ENCODE results near the gene CAPNS1. TPM values are rescaled to one million over a fixed set of nuclear protein-coding genes. Genes with fewer than 3 reads are reported as not detected.
"Not testable (repeated sequence)": the region's sequence is repeated elsewhere in the genome, so short reads cannot be mapped to it uniquely, and the experiment has no call there.

CAPNS1 gene
- total RNA-seq, 1 donor from 2014 or later = 383 TPM

DNA sequence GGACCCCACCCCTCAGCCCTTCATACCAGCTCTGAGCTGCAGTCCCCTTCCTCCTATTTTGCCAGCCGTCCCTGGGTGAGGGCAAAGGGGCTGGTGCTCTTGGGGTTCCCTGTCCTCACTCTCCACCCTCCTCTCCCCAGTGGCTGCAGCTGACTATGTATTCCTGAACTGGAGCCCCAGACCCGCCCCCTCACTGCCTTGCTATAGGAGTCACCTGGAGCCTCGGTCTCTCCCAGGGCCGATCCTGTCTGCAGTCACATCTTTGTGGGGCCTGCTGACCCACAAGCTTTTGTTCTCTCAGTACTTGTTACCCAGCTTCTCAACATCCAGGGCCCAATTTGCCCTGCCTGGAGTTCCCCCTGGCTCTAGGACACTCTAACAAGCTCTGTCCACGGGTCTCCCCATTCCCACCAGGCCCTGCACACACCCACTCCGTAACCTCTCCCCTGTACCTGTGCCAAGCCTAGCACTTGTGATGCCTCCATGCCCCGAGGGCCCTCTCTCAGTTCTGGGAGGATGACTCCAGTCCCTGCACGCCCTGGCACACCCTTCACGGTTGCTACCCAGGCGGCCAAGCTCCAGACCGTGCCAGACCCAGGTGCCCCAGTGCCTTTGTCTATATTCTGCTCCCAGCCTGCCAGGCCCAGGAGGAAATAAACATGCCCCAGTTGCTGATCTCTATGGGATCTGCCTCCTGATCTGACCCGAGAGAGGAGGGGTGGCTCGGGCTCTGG is 10.0 kb downstream of the CAPNS1 start:
- no peak for DNase-seq (ENCODE audit: low read depth in 2 of 2)

DNA sequence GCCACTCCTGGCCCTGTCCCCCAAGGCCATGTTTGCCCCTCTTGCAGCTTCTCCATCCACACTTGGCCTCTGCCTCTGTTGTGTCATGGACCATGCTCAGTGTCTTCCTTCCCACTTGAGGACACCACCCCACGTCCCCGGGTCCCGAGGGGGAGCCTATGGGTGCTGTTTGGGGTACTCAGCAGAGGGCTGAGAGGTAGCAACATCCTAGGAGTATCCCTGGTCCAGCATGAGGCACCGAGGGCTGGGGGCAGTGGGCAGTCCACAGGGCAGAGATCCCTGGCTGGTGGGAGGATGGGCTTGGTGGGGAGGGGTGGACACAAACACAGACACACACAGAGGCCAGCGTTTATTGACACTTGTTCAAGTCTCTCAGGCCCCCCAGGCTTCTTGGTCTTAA is 10.7 kb downstream of the CAPNS1 start:
- DNase-seq (ENCODE audit: low read depth in 2 of 2) = no peak

DNA sequence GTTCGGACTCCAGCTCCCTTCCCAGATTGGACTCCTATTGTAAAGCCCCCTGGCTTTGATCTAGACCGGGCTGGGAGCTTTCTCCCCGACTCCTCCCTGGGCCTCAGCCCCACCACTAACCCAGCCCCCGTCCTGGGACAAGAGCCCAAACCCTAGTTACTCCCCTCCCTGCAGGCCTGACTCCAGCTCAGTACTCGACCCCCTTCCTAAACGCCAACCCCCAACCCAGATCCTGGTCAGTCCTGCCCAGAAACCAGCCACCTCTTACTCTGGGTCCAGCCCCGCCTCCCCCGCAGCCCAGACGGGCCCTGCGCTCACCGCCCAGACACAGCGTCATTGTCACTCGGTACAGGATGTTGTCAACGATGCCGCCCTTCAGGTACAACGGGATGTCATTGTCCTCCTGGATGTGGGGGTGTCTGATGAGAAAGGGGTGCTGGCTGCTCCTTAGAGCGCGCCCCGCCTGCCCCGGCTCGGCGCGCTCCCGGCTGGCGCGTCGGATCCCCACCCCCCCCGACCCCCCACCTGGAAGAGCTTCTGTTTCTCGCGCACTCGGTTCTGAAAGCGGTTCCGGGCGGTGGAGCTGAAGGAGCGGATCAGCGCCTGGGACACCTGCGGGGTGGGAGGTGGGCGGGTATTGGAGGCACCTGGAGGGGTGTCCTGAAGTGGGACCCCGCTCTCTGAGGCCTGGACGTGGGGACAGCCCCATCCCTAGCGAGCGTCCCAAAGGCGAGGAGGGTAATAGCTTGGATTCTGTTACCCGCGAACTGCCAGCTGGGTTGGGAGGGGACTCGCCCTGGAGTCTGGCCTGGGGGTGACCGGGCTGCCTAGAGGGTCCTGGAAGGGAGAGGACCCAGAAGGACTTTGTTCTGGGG is 11.5 kb downstream of the CAPNS1 start:
- peak in 1 of 2 donors; percentile 52 for DNase-seq (ENCODE audit: low read depth in 2 of 2)

DNA sequence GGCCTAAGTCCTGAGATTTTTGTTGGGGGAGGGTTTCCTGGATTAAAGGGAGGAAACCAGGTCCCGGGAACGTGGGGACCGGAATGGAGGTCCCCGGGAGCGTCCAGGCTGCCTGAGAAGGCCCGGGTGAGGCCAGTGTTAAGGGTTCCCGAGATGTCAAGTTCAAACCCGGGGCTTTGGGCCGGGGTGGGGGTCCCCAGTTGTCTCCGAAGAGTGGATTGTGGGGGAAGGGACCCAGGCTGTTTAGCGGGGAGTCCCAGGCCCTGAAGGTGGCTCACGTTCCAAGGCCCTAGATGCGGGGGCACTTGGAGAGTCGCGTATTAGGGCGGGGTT is 12.1 kb downstream of the CAPNS1 start:
- no peak for DNase-seq (ENCODE audit: low read depth in 2 of 2)

DNA sequence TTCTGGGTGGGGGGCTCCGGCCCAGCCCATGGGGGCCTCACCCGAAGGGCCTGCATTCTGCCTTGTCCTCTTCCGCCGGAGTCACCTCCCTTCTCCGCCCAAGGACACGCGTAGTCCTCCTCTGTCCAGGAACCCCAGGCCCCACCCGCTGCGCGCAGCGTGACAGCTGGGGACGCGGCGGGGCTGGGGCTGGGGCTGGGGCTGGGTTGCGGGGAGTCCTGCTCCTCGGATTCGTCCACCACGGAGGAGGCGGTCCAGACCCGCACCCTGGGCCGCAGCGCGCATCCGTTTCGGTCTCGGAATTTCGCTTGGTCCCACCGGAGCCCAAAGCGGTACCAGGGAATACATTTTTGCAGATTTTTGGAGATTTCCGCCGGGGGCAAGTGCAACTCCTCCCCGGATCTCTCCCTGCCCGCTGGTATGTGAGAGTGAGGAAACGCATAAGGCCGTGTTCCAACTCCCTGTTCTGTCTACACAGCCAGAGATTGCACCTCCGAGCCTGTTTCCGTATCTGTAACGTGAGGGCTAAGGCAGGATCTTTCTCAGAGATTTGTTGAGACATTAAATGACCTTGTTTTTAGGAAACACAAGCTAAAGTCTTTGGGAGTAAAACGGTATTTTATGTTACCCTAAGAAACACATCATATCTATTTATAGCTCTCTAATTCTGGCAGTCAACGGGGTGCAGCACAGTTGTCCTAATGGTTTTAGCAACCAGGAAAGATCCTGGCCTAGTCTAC is 12.7 kb downstream of the CAPNS1 start, which contains the start of gene COX7A1:
Gene COX7A1 (minus strand): TSS at position 96 of the 740 bp plus-strand sequence. CDS start 40 bp downstream, at position 56.
- DNase-seq (ENCODE audit: low read depth in 2 of 2) = peak in 1 of 2 donors; percentile 57

DNA sequence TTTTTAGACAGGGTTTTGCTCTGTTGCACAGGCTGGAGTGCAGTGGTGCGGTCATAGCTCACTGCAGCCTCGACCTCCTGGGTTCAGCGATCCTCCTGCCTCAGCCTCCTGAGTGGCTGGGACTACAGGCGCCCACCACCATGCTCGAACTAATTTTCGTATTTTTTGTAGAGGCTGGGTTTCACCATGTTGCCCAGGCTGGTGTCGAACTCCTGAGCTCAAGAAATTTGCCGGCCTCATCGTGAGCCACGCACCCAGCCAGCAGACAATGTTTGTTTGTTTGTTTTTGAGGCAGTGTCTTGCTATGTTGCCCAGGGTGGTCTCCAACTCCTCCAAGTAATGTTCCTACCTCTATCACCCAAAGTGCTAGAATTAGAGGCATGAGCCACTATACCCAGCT is 13.3 kb downstream of the CAPNS1 start:
- no peak for DNase-seq (ENCODE audit: low read depth in 2 of 2)

DNA sequence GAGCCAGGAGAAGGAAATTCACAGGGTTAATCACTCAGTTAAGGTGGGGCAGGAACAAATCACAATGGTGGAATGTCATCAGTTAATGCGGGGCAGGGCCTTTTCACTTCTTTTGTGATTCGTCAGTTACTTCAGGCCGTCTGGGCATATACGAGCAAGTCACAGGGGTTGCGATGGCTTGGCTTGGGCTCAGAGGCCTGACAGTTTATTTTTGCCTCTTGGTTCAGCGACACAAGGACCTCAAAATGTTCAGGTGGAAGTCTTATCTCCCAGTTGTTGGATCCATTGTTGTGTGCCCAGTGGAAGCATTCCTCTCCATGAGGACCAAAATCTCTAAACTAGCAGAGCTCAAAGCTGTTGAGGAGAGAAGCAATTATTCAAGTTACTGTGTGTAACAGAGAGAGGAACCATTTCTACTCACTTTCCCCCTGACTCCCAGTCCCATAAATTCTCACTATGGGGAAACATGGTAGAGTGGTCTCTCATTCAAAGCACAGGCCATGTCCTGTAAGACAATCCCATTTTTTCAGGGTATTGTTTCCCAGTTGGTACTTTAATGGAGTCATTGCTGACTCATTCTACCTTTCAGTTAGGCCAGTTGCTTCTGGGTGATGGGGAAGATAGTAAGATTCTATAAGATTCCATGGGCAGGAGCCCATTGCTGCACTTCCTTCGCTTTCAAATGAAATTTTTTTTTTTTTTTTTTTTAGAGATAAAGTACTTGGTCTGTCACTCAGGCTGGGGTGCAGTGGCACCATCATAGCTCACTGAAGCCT is 21.1 kb downstream of the CAPNS1 start:
- no peak for DNase-seq (ENCODE audit: low read depth in 2 of 2)

DNA sequence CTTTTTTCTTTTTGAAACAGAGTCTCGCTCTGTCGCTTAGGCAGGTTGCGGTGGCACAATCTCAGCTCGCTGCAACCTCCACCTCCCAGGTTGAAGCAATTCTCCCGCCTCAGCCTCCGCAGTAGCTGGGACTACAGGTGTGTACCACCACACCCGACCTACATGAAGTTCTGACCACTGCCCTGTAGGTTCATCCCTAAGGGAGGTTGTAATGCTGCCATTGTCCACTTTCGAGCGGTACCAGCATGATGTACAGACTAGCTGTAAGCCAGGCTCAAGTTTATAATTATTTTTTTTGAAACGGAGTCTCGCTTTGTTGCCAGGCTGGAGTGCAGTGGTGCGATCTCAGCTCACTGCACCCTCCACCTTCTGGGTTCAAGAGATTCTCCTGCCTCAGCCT is 23.9 kb downstream of the CAPNS1 start:
- no peak for DNase-seq (ENCODE audit: low read depth in 2 of 2)

DNA sequence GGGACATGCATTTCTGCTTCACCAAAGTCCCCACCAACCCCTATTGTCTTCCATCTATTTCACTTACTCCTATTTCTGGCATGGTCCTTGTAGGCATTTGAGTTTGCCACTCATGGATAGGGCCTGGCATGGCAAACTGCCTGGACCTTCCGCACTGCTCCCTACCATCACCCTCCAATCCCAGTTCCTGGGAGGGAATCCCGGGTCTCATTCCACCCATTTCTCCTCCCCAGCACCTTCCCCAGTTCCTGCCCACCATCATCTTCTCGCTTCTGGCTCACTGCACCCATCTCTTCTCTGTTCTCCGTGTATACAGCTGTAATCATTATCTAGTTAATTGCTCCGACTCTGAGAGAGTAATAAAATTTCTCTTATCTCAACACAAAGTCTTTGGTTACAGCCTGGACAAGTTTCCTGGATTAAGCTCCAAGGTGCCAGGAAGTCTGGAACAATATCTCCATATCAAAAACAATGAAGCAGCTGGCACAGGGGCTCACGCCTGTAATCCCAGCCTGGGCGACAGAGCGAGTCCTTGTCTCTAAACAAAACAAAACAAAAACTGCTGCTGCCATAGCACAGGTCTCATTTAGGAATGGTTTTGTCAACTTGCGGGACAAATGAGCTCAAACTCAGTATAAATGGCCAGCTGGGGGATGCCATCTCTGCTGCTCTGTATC is 29.4 kb downstream of the CAPNS1 start:
- DNase-seq (ENCODE audit: low read depth in 2 of 2) = peak in 1 of 2 donors; percentile 73

DNA sequence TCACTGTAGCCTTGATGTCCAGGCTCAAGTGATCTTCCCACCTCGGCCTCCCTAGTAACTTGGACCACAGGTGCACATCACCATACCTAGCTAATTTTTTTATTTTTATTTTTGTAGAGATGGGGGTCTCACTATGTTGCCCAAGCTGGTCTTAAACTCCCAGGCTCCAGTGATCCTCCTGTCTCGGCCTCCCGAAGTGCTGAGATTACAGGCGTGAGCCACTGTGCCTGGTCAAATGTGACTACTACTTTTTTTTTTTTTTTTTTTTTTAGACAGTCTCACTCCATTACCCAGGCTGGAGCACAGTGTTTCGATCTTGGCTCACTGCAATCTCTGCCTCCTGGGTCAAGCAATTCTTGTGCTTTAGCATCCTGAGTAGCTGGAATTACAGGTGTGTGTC is 33.0 kb downstream of the CAPNS1 start:
- no peak for DNase-seq (ENCODE audit: low read depth in 2 of 2)

DNA sequence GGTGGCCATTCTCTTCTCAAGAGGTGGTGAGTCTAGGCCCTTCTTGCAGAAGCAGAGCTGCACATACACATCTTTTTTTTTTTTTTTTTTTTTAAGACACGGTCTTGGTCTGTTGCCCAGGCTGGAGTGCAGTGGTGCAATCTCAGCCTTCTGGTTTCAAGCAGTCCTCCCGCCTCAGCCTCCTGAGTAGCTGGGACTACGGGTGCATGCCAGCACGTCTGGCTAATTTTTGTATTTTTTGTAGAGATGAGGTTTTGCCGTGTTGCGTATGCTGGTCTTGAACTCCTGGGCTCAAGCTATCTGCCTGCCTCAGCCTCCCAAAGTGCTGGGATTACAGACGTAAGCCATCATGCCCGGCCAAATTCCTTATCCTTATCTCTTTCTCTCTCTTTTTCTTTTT is 34.0 kb downstream of the CAPNS1 start:
- not testable (repeated sequence) for DNase-seq (ENCODE audit: low read depth in 2 of 2)

DNA sequence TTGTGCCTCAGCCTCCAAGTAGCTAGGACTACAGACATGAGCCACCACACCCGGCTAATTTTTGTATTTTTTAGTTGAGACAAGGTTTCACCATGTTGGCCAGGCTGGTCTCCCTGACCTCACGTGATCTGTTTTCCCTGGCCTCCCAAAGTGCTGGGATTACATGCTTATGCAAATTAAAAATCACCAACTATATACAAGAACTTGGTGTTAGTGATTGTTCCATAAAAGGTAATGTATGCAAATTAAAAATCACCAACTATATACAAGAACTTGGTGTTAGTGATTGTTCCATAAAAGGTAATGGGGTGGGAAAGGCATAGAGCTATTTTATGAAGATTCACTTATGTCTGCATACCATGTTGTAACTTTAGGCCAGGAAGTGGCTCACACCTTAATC is 39.2 kb downstream of the CAPNS1 start:
- not testable (repeated sequence) for DNase-seq (ENCODE audit: low read depth in 2 of 2)

DNA sequence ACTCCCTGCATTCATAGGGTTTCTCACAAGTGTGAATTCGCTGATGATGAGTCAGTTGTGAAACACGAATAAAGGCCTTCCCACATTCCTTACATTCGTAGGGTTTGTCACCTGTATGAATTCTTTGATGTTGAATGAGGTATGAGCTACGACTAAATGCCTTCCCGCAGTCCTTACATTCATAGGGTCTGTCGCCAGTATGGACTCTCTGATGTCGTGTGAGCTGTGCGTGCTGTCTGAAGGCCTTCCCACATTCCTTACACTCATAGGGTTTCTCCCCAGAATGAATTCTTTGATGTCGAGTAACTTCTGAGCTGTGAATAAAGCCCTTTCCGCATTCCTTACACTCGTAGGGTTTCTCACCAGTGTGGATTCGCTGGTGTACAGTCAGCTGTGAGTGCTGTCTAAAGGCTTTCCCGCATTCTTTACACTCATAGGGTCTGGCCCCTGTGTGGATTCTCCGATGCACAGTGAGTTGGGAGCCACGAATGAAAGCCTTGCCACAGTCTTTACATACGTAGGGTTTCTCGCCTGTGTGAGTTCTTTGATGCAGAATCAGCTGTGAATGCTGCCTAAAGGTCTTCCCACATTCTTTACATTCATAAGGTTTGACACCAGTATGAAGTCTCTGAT is 42.9 kb downstream of the CAPNS1 start:
- no peak for DNase-seq (ENCODE audit: low read depth in 2 of 2)

DNA sequence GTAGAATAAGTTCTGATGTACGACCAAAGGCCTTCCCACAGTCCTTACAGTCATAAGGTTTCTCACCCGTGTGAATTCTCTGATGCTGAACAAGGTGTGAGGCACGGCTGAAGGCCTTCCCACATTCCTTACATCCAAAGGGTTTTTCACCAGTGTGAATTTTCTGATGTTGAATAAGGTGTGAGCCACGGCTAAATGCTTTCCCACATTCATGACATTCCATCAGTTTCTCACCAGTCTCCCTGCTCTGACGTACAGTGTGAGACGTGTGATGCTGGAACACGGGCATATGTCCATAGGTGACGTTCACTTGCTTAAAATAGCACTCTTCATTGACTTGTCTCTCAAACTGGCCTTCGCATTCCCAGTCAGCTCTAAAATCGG is 43.4 kb downstream of the CAPNS1 start:
- DNase-seq (ENCODE audit: low read depth in 2 of 2) = no peak

DNA sequence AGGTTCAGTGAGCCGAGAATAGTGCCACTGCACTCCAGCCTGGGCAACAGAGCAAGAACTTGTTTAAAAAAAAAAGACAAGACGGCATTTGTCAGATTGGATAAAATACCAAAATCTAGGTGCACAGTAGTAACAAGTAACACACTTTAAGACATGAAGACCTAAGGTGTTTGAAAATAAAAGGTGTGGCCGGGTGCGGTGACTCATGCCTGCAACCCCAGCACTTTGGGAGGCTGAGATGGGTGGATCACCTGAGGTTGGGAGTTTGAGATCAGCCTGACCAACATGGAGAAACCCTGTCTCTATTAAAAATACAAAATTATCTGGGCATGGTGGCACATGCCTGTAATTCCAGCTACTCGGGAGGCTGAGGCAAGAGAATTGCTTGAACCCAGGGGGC is 46.9 kb downstream of the CAPNS1 start:
- not testable (repeated sequence) for DNase-seq (ENCODE audit: low read depth in 2 of 2)

DNA sequence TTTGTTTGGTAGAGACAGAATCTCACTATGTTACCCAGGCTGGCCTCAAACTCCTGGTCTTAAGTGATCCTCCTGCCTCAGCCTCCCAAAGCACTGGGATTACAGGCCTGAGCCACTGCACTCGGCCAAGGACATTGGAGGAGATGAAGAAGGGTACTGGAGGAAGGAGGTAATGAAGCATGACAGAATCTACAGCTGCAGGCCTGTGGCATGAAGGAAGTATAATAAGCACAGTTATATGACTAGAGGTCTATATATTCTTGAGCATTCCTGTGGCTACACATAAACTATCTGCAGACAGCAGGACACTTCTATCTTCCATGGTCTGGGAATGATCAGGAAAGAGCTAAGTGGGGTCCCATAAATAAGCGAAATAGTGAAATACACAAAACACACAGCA is 56.4 kb downstream of the CAPNS1 start:
- no peak for DNase-seq (ENCODE audit: low read depth in 2 of 2)

DNA sequence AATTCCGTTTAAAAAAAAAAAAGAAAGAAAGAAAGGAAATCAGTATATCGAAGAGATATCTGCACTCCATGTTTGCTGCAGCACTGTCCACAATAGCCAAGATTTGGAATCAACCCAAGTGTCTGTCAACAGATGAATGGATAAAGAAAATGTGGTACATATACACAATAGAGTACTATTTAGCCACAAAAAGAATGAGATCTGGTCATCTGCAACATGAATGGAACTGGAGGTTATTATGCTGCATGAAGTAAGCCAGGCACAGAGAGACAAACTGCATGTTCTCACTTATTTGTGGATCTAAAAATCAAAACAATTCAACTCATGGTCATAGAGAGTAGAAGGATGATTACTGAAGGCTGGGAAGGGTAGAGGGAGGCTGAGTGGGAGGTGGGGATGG is 58.3 kb downstream of the CAPNS1 start:
- DNase-seq (ENCODE audit: low read depth in 2 of 2) = peak in 1 of 2 donors; percentile 6

All from dermis microvascular lymphatic vessel endothelial cell (primary cell).